GM06990 (cell line): ENCODE measurements around the gene WDR7.

Source experiments
- DNase-seq: peaks from one replicate; pipeline ENCODE4 v3.0.0-alpha.2; 2011; ENCODE audit not compliant: insufficient read length; ENCODE audit errors: extremely low read depth
- H3K27me3 ChIP-seq: replicated peaks from 2 replicates; pipeline ENCODE4 v1.6.0; 2011; ENCODE audit warnings: low read length; ENCODE audit not compliant: control insufficient read depth, insufficient read depth
- H3K36me3 ChIP-seq: 2 replicates; pipeline ENCODE4 v1.5.1; 2011; ENCODE audit warnings: low read length; ENCODE audit not compliant: control insufficient read depth, insufficient read depth
- H3K4me3 ChIP-seq: replicated peaks from 2 replicates; pipeline ENCODE4 v1.5.1; 2011; ENCODE audit warnings: low read depth, mild to moderate bottlenecking, control low read depth, low read length
- TF ChIP-seq, protein P1 (sequence below): IDR thresholded peaks from 2 replicates; pipeline ENCODE4 v1.5.1; 2011; ENCODE audit warnings: low read length, control low read depth, mild to moderate bottlenecking, inconsistent platforms; ENCODE audit not compliant: insufficient read depth, poor library complexity, severe bottlenecking

WDR7 gene

DNA sequence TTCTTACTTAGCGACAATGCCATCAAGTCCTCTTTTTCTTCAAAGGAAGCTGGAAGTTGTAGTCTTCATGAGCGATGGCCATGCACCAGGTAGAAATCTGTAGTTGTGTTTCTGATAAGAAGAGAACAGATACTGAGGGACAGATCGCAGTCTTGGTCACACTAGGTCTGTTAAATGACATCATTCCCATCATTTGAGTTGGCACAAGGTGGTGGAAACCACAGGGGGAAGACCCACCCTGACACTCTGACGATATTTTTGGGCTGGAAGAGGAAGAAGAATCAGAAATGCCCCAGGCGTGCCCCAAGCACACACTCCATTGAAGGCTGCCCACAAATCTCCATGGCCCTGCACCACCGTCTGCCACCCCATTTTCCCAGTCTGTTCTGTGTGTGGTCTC lies 406.7 kb downstream of the WDR7 start:
- H3K27me3 ChIP-seq, result no peaks in the 10 kb centered on the region
- H3K36me3 ChIP-seq, result no peaks in the 10 kb centered on the region
- no peak overlapping the region for H3K4me3 ChIP-seq
- TF ChIP-seq, protein P1, sequence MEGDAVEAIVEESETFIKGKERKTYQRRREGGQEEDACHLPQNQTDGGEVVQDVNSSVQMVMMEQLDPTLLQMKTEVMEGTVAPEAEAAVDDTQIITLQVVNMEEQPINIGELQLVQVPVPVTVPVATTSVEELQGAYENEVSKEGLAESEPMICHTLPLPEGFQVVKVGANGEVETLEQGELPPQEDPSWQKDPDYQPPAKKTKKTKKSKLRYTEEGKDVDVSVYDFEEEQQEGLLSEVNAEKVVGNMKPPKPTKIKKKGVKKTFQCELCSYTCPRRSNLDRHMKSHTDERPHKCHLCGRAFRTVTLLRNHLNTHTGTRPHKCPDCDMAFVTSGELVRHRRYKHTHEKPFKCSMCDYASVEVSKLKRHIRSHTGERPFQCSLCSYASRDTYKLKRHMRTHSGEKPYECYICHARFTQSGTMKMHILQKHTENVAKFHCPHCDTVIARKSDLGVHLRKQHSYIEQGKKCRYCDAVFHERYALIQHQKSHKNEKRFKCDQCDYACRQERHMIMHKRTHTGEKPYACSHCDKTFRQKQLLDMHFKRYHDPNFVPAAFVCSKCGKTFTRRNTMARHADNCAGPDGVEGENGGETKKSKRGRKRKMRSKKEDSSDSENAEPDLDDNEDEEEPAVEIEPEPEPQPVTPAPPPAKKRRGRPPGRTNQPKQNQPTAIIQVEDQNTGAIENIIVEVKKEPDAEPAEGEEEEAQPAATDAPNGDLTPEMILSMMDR, result no peak
- peak; percentile 45 for DNase-seq

DNA sequence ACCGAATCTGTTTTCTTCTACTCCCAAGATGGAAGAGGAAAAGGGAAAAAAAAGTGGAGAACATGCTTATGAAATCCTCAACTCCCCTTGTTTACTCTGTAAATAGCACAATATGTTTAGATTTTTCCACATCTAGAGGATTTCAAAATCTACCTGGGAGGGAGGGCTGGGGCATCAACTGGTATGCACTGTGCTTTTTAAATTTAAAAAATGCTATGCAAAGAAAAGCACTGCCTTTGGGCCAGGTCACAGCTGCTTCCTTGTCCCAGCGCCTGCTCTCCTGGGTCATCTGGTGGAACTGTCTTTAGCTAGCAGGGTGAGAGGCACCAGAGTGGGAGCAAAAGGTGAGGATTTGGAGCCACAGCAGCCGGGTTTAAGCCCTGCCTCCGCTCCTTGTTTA lies 407.6 kb downstream of the WDR7 start:
- TF ChIP-seq, protein P1, result no peak
- H3K36me3 ChIP-seq, result no peaks in the 10 kb centered on the region
- no peak for DNase-seq
- H3K4me3 ChIP-seq, result no peak overlapping the region
- H3K27me3 ChIP-seq, result peaks cover 2% of the 10 kb centered on the region; the same call in 1 of the 2 replicates

DNA sequence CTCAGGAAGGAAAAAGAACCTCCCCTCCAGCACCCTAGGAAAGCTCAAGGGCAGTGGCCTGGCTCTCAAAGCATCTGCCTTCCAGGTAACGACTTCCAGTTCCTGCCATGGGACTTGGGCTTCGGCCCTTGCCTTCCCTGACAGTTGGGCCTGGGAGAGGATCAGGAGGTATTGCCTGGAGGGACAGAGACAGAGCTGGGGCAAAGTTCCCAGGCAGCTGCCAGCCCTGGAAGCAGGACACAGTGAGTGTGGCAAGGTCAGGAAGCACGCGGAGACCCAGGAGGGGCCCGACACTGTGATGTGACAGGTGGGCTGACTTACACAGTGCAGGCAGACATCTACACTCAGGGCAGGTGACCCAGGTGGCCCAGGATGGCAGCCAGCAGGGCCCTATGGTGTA lies 408.2 kb downstream of the WDR7 start:
- DNase-seq, result no peak
- TF ChIP-seq, protein P1, result no peak
- Histone ChIP-seq H3K4me3 (no peak overlapping the region), H3K36me3 (no peaks in the 10 kb centered on the region), H3K27me3 (peaks cover 2% of the 10 kb centered on the region; the same call in 1 of the 2 replicates)

DNA sequence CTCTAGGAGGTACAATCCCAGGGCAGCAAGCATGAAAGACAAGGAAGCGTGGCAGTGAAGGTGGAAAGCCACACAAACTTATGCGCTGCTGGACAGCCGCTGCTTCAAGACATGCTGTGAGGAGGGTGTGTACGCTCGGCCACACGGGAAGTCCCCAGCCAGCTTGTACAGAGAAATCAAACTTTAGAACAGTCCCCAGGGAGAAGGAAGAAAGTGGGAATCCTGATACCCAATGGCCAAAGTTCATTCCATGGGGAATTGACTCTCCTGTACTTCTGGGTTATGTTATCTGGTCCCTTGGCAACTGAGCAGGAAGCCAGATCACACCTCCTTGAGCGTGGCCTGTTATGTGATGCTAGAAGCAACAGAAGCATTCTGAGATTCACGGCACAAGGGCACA lies 409.7 kb downstream of the WDR7 start:
- H3K4me3 ChIP-seq, result no peak overlapping the region
- no peak for DNase-seq
- no peaks in the 10 kb centered on the region for H3K36me3 ChIP-seq
- peaks cover 2% of the 10 kb centered on the region; the same call in 1 of the 2 replicates for H3K27me3 ChIP-seq
- TF ChIP-seq, protein P1, result no peak

DNA sequence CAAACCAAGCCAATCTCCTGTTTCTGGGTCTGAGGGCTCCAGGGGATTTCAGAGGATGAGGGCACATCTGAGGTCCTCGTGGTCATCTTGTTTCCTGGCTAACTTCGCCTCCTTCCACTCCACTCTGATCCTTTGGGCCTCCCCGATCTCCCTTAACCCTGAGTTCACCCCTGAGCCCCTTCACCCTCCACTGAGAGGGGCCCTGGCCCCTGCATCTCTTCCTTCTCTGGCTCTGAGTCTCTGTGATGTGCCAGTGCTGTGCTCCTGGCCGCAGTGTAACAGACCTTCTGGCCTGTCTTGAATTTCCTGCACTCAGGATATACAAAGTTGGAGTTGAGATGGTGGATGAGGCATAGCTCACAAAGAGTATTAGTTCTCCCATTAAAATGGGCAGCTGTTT lies 411.0 kb downstream of the WDR7 start:
- Histone ChIP-seq H3K27me3 (peaks cover 2% of the 10 kb centered on the region; the same call in 1 of the 2 replicates), H3K4me3 (no peak overlapping the region), H3K36me3 (no peaks in the 10 kb centered on the region)
- DNase-seq, result no peak
- TF ChIP-seq, protein P1, result no peak

DNA sequence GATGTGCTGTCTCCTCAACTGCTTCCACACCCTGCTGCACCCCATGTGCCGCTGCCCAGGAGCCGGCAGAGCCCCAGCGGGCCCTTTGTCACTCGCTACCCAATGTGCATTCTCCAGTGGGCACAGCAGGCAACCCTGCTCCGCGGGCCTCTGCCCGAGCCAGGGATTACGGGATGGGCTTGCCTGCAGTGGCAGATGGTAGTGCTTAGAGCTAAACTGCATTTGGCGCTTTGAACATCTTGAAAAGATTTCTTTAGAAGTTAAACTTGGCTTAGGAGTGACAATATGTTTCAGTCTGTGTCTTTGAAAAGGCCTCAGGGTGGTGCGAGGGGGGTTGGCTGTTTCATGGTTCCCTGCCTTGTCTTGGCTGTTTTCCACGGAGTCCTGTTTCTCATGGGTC lies 411.7 kb downstream of the WDR7 start:
- Histone ChIP-seq H3K27me3 (peaks cover 2% of the 10 kb centered on the region; the same call in 1 of the 2 replicates), H3K36me3 (no peaks in the 10 kb centered on the region), H3K4me3 (no peak overlapping the region)
- DNase-seq, result no peak
- TF ChIP-seq, protein P1, result no peak
